Mononuclear cell (primary cell): ENCODE results near the gene PLP1. TPM values are rescaled to one million over a fixed set of nuclear protein-coding genes. Genes with fewer than 3 reads are reported as not detected.

Experiments used
- H3K27me3 ChIP-seq: 2 replicates; pipeline ENCODE4 v1.6.0; 2011; ENCODE audit warnings: low read length, control low read depth; ENCODE audit not compliant: insufficient read depth
- H3K4me1 ChIP-seq: 2 replicates; pipeline ENCODE4 v1.5.1; 2011; ENCODE audit warnings: mild to moderate bottlenecking, low read length, control low read depth; ENCODE audit not compliant: insufficient read depth
- H3K4me3 ChIP-seq: 2 replicates; pipeline ENCODE4 v1.5.1; 2011; ENCODE audit warnings: mild to moderate bottlenecking, low read length, moderate library complexity
- H3K9me3 ChIP-seq: 2 replicates; pipeline ENCODE4 v1.5.1; 2011; ENCODE audit warnings: low read depth, mild to moderate bottlenecking, control low read depth, low read length
- total RNA-seq: library from RNA; depleted of rRNA; stranded (reverse); fragments of >200 nt; gene quantifications from one replicate; pipeline ENCODE4 v1.2.3, GENCODE V29; 2012

The PLP1 gene, protein sequence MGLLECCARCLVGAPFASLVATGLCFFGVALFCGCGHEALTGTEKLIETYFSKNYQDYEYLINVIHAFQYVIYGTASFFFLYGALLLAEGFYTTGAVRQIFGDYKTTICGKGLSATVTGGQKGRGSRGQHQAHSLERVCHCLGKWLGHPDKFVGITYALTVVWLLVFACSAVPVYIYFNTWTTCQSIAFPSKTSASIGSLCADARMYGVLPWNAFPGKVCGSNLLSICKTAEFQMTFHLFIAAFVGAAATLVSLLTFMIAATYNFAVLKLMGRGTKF
- not detected for total RNA-seq

GRCh38 chrX:103776546-103776945, at the start of gene PLP1:
PLP1 (plus strand) TSS chrX:103776840; CDS start chrX:103776996, 156 bp downstream.
- Histone ChIP-seq H3K4me3 (no peak within 1 kb of the TSS), H3K9me3 (no peaks in the 10 kb centered on the region), H3K27me3 (no peaks in the 10 kb centered on the region), H3K4me1 (no peaks in the 10 kb centered on the region)

GRCh38 chrX:103727115-103727514, 49.5 kb upstream of the PLP1 start:
- peaks cover 29% of the 10 kb centered on the region for H3K4me1 ChIP-seq
- no peak overlapping the region for H3K4me3 ChIP-seq
- no peaks in the 10 kb centered on the region for H3K27me3 ChIP-seq
- H3K9me3 ChIP-seq = no peaks in the 10 kb centered on the region

GRCh38 chrX:103729015-103729414, 47.6 kb upstream of the PLP1 start:
- H3K4me3 ChIP-seq = no peak overlapping the region
- no peaks in the 10 kb centered on the region for H3K9me3 ChIP-seq
- H3K27me3 ChIP-seq = no peaks in the 10 kb centered on the region

GRCh38 chrX:103730147-103730795, 46.4 kb upstream of the PLP1 start:
- H3K4me3 ChIP-seq = no peak overlapping the region

More at GRCh38 chrX:103729015-103729414, 47.6 kb upstream of the PLP1 start:
- peaks cover 29% of the 10 kb centered on the region for H3K4me1 ChIP-seq

GRCh38 chrX:103730796-103731493, 45.7 kb upstream of the PLP1 start:
- Histone ChIP-seq H3K27me3 (no peaks in the 10 kb centered on the region), H3K9me3 (no peaks in the 10 kb centered on the region), H3K4me3 (no peak overlapping the region)

More at GRCh38 chrX:103730147-103730795, 46.4 kb upstream of the PLP1 start:
- no peaks in the 10 kb centered on the region for H3K27me3 ChIP-seq
- H3K4me1 ChIP-seq = peaks cover 29% of the 10 kb centered on the region
- H3K9me3 ChIP-seq = no peaks in the 10 kb centered on the region

GRCh38 chrX:103733017-103733416, 43.6 kb upstream of the PLP1 start:
- no peaks in the 10 kb centered on the region for H3K9me3 ChIP-seq
- no peaks in the 10 kb centered on the region for H3K27me3 ChIP-seq
- peaks cover 29% of the 10 kb centered on the region for H3K4me1 ChIP-seq
- no peak overlapping the region for H3K4me3 ChIP-seq

More at GRCh38 chrX:103730796-103731493, 45.7 kb upstream of the PLP1 start:
- H3K4me1 ChIP-seq = peaks cover 29% of the 10 kb centered on the region

- Histone ChIP-seq H3K4me1 (peaks cover 26% of the 10 kb centered on the region), H3K27me3 (no peaks in the 10 kb centered on the region), H3K9me3 (no peaks in the 10 kb centered on the region), H3K4me3 (no peak overlapping the region)
Observed at GRCh38 chrX:103734125-103734760, 42.4 kb upstream of the PLP1 start.

GRCh38 chrX:103737696-103738095, 38.9 kb upstream of the PLP1 start:
- Histone ChIP-seq H3K4me3 (no peak overlapping the region), H3K4me1 (no peaks in the 10 kb centered on the region), H3K9me3 (no peaks in the 10 kb centered on the region), H3K27me3 (no peaks in the 10 kb centered on the region)

DNA sequence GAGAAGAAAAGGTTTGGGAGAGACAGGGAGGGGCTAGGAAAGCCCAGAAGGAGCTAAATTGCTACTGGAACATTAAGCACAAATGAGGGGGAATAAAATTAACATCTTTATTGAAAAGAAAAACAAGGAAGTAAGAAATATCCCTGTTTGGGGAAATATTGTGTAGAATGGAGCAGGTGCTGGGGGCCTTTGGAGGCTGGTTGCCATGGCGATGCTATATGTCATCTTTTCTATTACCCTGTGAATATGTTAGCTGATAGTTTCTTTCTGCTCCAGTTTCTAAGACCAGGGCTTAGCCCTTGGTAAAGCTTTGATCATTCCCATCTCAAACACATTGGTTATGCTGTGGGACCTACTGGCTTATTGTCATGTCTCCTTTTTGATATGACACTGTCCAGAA, 37.2 kb upstream of the PLP1 start:
- H3K4me1 ChIP-seq = no peaks in the 10 kb centered on the region
- H3K9me3 ChIP-seq = no peaks in the 10 kb centered on the region
- no peak overlapping the region for H3K4me3 ChIP-seq
- no peaks in the 10 kb centered on the region for H3K27me3 ChIP-seq

GRCh38 chrX:103741879-103742278, 34.8 kb upstream of the PLP1 start:
- H3K4me3 ChIP-seq = no peak overlapping the region
- no peaks in the 10 kb centered on the region for H3K27me3 ChIP-seq
- H3K9me3 ChIP-seq = no peaks in the 10 kb centered on the region
- no peaks in the 10 kb centered on the region for H3K4me1 ChIP-seq

GRCh38 chrX:103742339-103742738, 34.3 kb upstream of the PLP1 start:
- Histone ChIP-seq H3K4me1 (no peaks in the 10 kb centered on the region), H3K27me3 (no peaks in the 10 kb centered on the region), H3K4me3 (no peak overlapping the region), H3K9me3 (no peaks in the 10 kb centered on the region)

DNA sequence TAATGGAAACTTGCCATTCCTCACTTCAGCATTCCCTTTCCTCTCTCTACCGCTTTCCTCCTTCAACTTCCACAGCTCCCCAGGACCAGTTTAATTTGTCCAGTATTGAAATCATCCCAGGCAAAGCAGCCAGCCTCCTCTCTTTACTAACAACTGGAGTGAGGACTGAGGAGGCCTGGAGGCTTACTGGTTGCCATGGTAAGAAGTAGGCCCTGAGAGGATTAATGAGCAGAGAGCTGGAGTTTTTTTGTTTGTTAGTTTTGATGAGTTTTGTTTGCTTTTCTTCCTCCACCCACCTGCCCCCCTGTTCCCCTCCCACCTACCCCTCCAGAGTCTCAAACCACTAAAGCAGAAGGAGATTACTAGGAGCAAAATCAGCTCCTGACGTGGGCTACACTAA, 29.5 kb upstream of the PLP1 start:
- Histone ChIP-seq H3K27me3 (no peaks in the 10 kb centered on the region), H3K9me3 (no peaks in the 10 kb centered on the region), H3K4me1 (no peaks in the 10 kb centered on the region), H3K4me3 (no peak overlapping the region)

- H3K27me3 ChIP-seq = no peaks in the 10 kb centered on the region
- no peak overlapping the region for H3K4me3 ChIP-seq
- no peaks in the 10 kb centered on the region for H3K4me1 ChIP-seq
- H3K9me3 ChIP-seq = no peaks in the 10 kb centered on the region
Observed at GRCh38 chrX:103754401-103754800, 22.2 kb upstream of the PLP1 start.

DNA sequence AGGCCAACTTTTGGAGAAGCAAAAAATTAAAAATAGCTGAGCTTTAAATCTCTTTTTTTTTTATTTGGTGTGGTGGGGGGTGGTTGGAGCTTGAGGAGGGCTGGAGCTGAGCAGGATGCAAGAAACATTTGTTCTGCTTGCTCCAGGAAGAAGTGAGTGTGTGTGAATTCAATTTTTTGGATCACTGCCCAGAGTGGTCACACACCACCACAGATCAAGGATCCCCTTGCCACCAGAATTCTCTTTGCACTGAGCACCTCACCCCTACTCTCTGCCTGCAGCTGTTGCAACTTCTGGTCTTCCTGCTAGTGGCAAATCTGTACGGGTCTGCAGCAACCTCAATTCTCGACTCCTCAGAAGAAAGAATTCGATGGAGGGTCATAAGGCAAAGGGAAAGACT, 19.9 kb upstream of the PLP1 start:
- H3K27me3 ChIP-seq = no peaks in the 10 kb centered on the region
- H3K4me3 ChIP-seq = no peak overlapping the region
- H3K9me3 ChIP-seq = no peaks in the 10 kb centered on the region
- no peaks in the 10 kb centered on the region for H3K4me1 ChIP-seq

- Histone ChIP-seq H3K27me3 (no peaks in the 10 kb centered on the region), H3K9me3 (no peaks in the 10 kb centered on the region)
Observed at GRCh38 chrX:103758555-103758954, 18.1 kb upstream of the PLP1 start.

More at GRCh38 chrX:103758555-103758954, 18.1 kb upstream of the PLP1 start:
- no peaks in the 10 kb centered on the region for H3K4me1 ChIP-seq
- no peak overlapping the region for H3K4me3 ChIP-seq
